Right lobe of liver (tissue), 4 donors: ENCODE measurements around the gene SKP1.

ENCODE experiments used
- POLR2A ChIP-seq: fragments of 450-650 bp; IDR thresholded peaks from one replicate; pipeline ENCODE4 v1.6.1; 2017; ENCODE audit warnings: antibody characterized with exemption, mild to moderate bottlenecking
- TF ChIP-seq, protein P1 (sequence below), 4 donors: fragments of 200-600 bp in 3 of 4; fragments of 450-650 bp in 1 of 4; IDR thresholded peaks; one replicate each; pipeline versions ENCODE4 v1.5.1 to v1.8.0; 2016 to 2022; ENCODE audit warnings: antibody characterized with exemption in 4 of 4, mild to moderate bottlenecking in 2 of 4
- donor health status: DM: no; HTN: no; CAD: no.
- donor health status: DM: no; HTN: no; CAD: no.
- donor health status: DM: no; HTN: yes; CAD: no.

DNA sequence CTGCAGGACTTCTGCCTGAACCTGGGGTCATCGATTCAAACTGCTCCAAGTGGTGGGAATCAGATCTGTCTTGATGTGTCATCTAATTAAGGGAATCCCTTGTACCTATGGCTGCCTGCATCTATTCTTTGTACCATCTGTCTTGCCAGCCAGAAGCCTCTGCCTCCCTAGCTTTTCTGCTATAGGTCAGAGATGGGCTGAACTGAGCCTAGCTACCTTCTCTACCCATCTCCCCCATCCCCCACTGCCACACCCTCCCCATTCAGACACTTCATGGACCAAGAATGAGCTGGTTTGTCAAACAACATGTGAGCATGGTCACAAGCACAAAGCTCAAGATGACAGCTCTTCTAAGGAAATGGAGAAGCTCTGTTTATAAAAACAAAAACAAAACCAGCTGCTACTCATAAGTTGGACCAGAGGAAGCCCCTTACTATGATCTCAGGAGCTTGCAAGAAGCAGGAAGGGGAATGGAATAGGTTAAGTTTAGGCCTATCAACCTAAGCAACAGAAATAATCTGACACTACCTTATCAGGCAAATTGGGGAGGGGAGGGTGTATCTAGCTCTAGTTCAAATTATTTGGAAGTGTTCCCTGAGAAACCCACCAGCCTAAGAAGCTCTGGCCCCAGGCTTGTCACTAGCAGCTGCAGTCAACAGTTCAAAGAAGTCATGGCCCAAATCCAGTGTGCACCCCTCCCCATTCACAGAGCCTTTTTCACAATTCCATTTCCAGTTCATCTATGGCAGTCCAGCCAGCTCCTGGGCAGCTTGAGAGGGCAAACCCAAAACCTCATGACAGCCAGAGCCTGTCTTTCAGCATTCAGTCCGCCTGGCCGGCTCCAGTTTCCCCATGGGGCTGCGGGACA is 29.9 kb downstream of the SKP1 start:
- no peak for TF ChIP-seq POLR2A
- TF ChIP-seq, protein P1, sequence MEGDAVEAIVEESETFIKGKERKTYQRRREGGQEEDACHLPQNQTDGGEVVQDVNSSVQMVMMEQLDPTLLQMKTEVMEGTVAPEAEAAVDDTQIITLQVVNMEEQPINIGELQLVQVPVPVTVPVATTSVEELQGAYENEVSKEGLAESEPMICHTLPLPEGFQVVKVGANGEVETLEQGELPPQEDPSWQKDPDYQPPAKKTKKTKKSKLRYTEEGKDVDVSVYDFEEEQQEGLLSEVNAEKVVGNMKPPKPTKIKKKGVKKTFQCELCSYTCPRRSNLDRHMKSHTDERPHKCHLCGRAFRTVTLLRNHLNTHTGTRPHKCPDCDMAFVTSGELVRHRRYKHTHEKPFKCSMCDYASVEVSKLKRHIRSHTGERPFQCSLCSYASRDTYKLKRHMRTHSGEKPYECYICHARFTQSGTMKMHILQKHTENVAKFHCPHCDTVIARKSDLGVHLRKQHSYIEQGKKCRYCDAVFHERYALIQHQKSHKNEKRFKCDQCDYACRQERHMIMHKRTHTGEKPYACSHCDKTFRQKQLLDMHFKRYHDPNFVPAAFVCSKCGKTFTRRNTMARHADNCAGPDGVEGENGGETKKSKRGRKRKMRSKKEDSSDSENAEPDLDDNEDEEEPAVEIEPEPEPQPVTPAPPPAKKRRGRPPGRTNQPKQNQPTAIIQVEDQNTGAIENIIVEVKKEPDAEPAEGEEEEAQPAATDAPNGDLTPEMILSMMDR (IDR thresholded peaks at IDR 0.05), result no peak
